HG02938 (cell line): ENCODE data around the gene CADPS.
A peak's percentile ranks its signal among the peaks of the same experiment; 100 is the strongest.

ENCODE experiments used
- ATAC-seq: cut with Tn5 transposase; IDR thresholded peaks from one replicate; pipeline ENCODE4 v1.9.1; 2021; ENCODE audit warnings: mild to moderate bottlenecking, moderate library complexity; ENCODE audit not compliant: unreplicated experiment

The CADPS gene

GRCh38 chr3:62873761-62874710 lies 1.2 kb downstream of the CADPS start:
- no peak for ATAC-seq

GRCh38 chr3:62873451-62873760 lies 1.8 kb downstream of the CADPS start:
- ATAC-seq, result no peak

- ATAC-seq, result no peak
These were observed 2.9 kb downstream of the CADPS start for GRCh38 chr3:62872318-62872717.

GRCh38 chr3:62870321-62870720 lies 4.9 kb downstream of the CADPS start:
- ATAC-seq, result no peak

GRCh38 chr3:62863648-62864047 lies 11.6 kb downstream of the CADPS start:
- ATAC-seq, result no peak

GRCh38 chr3:62859203-62859791 lies 15.9 kb downstream of the CADPS start:
- no peak for ATAC-seq

GRCh38 chr3:62845996-62846395 lies 29.2 kb downstream of the CADPS start:
- no peak for ATAC-seq

- ATAC-seq, result no peak
These were observed 31.7 kb downstream of the CADPS start for GRCh38 chr3:62843508-62843907.

- ATAC-seq, result no peak
These were observed 35.5 kb downstream of the CADPS start for GRCh38 chr3:62839748-62840147.

- no peak for ATAC-seq
These were observed 38.0 kb downstream of the CADPS start for GRCh38 chr3:62837145-62837787.

GRCh38 chr3:62835554-62836236 lies 39.5 kb downstream of the CADPS start:
- ATAC-seq, result peak; percentile 64

GRCh38 chr3:62833538-62833937 lies 41.7 kb downstream of the CADPS start:
- no peak for ATAC-seq

GRCh38 chr3:62832553-62832952 lies 42.7 kb downstream of the CADPS start:
- no peak for ATAC-seq

- ATAC-seq, result no peak
These were observed 44.4 kb downstream of the CADPS start for GRCh38 chr3:62830727-62831322.

- no peak for ATAC-seq
These were observed 47.7 kb downstream of the CADPS start for GRCh38 chr3:62827550-62827949.

GRCh38 chr3:62824965-62825592 lies 50.1 kb downstream of the CADPS start:
- ATAC-seq, result no peak

GRCh38 chr3:62823461-62824050 lies 51.7 kb downstream of the CADPS start:
- ATAC-seq, result no peak

GRCh38 chr3:62822905-62823304 lies 52.3 kb downstream of the CADPS start:
- ATAC-seq, result no peak

GRCh38 chr3:62818347-62818746 lies 56.9 kb downstream of the CADPS start:
- ATAC-seq, result peak; percentile 91

GRCh38 chr3:62817678-62818077 lies 57.5 kb downstream of the CADPS start:
- ATAC-seq, result no peak
